Measurements from ENCODE around the gene TP53I3.
"Not testable (repeated sequence)": the region's sequence is repeated elsewhere in the genome, so short reads cannot be mapped to it uniquely, and the experiment has no call there.

Gene TP53I3

DNA sequence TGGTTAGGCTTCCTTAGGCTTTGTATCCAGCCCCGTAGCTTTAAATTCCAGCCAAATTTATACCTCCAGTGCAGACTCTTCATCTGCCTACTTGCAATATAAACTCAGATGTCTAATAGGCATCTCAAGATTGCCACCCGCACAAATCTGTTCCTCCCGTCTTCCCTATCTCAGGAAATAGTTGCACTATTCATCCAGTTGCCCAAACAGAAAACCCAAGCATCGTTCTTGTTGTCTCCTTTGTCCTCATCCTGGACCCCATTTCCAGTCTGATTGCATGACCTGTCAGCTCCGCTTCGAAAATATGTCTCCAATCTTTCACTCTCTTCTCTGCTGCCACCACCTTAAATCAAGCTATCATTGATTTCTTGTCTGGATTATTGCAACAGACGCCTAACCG is 32.8 kb downstream of the TP53I3 start:
- no peak for DNase-seq

- peak; percentile 8 for DNase-seq
Observed at GRCh38 chr2:24050041-24050979, 34.3 kb downstream of the TP53I3 start.

DNA sequence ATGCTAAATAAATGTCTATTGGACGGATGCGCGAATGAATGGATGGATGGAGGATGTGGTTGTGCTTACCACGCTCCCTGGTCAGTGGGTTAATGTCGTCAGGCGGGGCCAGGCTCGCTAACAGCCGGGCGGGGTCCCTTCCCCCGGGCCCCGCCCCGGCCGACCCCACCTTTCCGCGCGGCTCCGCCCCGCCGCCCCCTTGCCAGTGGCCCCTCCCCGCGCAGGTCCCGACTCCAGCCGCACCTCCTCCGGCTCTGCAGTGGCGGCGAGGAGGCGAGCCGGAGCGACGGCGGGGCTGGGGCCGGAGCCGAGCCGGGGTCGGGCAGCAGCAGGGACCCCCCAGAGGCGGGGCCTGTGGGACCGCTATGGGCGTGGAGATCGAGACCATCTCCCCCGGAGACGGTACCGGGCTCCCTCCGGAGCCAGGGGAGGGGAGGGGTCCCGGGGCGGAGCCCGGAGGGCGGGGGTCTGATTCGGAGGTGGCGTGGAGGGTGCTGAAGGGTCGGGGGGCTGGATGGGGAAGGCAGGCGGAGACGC is 35.1 kb downstream of the TP53I3 start, which contains the start of gene FKBP1B:
FKBP1B (plus strand) TSS at position 257 of the 537 bp plus-strand sequence; CDS start at position 366, 109 bp downstream.
- DNase-seq = peak; percentile 52

DNA sequence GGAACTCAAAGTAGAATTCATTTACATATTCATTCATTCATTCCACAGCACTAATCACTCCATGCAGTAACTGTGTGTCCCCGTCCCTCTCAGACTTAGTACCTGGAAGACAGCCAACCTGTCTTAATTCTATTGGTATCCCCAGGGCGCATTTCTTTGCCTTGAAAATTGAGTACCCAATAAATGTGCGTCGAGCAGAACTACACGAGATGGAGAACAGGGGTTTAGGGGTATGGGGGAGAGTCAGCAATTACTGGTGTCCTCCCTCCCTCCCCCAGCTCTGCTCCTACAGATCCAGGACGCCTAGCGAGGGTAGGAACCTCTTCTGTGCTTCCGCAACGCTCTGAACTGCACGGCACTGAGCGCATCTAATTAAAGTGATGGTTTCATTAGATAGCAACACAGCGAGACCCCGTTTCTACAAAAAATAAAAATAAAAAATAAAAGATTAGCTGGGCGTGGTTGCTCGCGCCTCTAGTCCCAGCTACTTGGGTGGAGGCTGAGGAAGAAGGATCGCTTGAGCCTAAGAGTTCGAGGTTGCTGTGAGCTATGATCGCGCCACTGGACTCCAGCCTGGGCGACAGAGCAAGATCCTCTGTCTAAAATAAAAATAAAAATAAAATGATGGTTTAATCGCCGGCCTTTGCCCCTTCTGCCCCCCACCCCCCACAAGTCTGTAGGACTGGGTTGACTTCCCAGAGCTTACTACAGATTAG is 35.7 kb downstream of the TP53I3 start:
- no peak for DNase-seq

- no peak for DNase-seq
Observed at GRCh38 chr2:24047703-24048033, 37.0 kb downstream of the TP53I3 start.

DNA sequence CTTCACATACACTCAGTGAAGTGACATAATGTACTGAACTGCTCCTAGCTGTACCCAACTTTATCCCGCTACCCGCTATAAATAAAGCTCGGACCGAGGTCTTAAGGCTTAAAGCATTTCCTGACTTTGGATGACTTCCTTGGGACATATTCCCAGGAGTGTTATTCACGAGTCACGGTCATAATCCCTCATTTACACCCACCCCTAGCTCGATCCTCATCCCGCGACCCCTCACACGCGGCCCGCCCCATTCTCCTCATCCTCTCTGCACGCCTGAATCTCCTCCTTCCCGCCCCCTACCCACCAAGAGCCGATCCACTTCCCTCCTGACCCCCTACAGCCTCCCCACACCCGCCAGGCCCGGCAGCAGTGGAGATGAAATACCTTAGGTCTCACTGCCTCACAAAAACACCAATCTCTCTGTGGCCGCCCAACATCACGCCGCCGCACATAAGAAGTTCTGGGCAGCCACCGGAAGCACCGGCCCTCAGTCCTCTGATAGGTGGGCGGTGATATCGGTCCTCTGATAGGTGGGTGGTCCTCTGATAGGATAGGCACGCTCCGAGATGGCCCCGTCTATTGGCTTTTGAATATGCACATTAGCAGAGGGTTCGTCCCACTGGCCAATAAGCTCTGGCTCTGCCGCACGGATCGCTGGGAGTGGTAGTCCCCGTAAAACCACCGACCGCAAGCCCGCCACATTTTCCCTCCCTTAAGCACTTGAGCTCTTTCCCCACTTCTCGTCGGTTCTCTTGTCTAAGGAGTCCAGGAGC is 37.5 kb downstream of the TP53I3 start, which contains the start of gene WDCP:
WDCP (minus strand) TSS at position 462 of the 773 bp plus-strand sequence. CDS start 7,897 bp downstream, outside the sequence.
- DNase-seq = peak; percentile 85

DNA sequence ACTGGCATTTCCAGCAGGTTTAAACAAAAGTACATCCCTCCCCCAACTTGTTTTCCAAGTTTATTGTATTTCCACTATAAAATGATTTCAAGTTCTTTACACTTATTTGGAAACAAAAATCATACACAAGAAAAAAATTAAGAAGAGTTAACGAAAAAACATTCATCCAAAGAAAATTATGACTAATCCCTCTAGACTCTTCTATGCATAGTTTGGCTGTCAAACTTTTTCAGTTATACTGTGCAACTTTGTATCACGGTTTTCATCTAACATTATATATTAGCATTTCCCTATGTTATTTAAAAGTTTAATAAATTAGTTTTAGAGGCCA is 38.1 kb downstream of the TP53I3 start:
- no peak for DNase-seq

DNA sequence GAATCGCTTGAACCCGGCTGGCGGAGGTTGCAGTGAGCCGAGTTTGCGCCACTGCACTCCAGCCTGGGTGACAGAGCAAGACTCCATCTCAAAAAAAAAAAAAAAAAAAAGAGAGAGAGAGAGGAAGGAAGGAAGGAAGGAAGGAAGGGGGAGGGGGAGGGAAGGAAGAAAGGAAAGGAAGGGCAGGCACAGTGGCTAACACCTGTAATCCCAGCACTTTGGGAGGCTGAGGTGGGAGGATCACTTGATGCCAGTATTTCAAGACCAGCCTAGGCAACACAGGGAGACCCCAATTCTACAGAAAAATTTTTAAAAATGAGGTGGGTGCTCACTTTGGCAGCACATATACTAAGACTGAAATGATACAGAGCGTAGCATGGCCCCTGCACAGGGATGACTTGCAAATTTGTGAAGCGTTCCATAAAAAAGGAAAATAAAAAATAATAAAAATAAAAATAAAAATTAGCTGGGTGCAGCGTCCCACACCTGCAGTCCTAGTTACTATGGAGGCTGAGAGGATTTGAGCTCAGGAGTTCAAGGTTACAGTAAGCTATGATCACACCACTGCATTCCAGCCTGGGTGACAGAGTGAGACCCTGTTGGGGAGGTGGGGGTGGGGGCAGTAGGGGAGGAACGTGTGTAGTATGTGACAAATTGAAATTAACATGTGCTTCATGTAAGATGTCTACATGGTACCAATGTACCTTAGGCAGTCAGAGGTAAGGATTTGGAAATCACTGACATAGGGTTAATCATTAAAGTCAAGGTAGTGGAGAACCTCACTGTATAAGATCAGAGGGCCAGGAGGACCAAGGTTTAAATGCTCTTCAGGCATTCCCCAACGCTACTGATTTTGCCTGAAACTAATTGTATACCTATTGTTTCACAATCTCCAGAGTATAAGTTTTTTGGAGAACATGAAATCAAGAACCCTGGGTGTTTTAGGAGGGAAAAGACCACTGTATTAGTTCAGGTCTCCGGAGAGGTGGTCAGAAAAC is 38.8 kb downstream of the TP53I3 start:
- DNase-seq = no peak

DNA sequence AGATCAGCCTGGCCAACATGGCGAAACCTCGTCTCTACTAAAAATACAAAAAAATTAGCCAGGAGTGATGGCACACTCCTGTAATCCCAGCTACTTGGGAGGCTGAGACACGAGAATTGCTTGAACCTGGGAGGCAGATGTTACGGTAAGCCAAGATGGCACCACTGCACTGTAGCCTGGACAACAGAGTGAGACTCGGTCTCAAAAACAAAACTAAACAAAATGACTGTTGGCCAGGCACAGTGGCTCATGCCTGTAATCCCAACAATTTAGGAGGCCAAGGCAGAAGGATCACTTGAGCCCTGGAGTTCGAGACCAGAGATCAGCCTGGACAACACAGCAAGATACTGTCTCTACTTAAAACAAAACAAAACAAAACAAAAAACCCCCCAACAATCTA is 41.5 kb downstream of the TP53I3 start:
- not testable (repeated sequence) for DNase-seq

DNA sequence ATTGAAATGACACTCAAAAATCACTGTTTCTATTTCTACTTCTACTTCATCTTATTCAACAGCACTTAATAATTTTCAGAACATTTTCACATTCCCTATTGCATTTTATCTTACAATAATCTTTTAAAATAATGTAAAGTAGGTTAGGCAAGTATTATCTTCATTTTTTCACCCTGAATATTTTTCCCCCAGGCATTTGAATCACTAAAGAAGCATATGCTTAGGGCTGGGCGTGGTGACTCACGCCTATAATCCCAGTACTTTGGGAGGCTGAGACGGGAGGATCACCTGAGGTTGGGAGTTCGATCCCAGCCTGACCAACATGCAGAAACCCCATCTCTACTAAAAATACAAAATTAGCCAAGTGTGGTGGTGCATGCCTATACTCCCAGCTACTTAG is 44.1 kb downstream of the TP53I3 start:
- no peak for DNase-seq

DNA sequence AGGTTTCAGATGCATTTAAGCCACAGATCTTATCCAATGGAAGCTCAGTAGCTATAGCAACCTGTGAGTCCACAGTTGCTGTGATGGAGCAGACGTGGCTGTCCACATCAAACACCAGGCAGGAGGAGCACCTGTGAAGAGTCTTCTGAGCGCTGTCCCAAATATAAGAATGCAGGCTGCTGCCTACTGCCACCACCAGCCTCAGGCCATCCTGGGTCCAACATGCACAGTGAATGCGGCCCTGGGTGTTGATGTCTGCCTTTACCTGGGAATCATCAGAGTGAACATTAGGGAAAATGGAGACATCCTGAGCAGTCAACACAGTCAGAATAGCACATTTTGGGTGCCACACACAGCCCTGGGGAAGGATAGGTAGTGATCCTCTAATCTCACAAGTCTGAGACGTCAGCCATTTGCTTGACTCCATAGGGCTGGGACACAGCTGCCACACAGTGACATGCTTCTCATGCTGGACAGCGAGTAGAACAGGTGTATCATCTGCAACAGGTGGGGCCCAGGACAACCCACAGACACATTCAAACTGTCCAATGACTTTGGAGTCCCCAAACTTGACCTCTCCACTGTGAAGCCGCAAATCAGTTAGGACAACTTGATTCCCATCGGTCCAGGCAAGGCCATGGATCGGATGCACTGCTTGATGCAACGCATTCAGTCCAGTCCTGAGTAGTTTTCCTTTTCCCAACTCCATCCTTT is 45.7 kb downstream of the TP53I3 start:
- no peak for DNase-seq

Measured in stimulated activated CD4-positive, alpha-beta T cell treated with anti-CD3 and anti-CD28 coated beads, Interleukin-4, amount 100 ng/mL, for 1 hour (primary cell).